ENCODE data around the gene MYH15.

Gene MYH15

DNA sequence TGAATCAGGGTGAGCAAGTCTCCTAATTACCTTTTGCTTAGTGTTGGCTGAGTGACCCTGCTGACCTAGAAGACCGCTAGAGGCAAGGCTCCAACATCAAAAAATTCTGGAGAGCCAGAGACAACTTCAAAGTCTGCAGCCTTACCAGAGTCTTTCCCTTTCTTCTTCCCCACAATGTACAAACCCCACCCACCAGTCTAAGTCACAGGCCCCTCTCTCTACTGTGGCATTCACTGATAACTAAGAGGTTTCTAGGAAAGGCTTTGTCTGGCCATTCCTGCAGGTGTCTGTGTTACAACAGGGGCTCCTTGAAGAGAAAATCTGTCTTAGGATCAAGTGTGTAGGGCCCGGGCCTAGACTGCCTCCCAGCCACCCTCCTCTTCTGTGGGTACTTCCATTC, 525 bp downstream of the MYH15 start:
- no peak for DNase-seq (ENCODE audit: low spot score)

DNA sequence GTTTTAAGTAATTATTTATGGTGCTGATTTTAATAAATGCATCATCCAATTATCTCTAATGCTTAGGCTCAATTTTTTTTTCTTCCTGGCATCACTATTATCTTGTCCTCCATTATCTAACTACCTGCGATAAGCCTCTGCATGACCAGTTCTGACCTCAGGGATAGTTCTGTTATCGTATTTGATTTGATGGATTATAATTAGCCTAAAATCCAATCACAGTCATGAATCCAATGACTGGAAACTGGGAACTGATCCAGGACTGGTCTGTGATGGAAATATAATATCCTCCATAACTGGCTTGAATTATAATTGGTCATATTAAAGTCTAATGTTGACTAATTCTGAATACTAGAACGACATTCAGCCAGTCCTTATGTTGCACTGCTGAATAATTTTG, 1.1 kb downstream of the MYH15 start:
- no peak for DNase-seq (ENCODE audit: low spot score)

GRCh38 chr3:108507902-108508301, 2.5 kb downstream of the MYH15 start:
- DNase-seq (ENCODE audit: low spot score), result no peak

DNA sequence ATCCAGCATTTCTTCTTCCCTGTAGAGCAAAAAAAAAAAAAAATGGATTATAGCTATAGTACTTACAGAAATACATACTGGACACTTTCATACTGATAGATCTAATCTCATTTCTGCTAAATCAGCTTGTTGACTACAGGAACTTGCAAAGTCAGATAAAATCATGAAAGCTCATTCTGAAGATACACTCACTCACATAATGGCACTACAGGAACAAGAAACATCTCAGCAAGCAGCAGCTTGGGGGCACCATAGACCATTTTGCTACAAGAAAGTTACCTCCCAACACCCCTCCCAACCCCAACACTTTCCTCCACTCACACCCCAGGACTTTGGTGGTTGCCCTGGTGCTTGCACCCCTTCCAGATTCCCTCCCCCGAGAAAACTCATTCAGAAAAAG, 4.6 kb downstream of the MYH15 start:
- no peak for DNase-seq (ENCODE audit: low spot score)

DNA sequence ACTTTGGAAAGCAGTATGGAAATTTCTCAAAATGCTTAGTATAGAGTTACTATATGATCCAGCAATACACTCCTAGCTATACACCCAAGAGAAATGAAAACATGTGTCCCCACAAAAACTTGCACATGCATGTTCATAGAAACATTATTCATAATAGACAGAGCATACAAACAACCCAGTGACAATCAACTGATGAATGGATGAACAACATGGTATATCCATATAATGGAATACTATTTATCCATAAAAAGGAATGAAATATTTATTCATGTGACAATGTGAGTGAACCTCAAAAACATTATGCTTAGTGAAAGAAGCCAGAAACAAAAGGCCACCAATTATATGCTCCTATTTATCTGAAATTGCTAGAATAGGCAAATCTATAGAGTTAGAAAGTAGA, 6.7 kb downstream of the MYH15 start:
- no peak for DNase-seq (ENCODE audit: low spot score)

- no peak for DNase-seq (ENCODE audit: low spot score)
Observed at GRCh38 chr3:108501535-108501934, 8.9 kb downstream of the MYH15 start.

DNA sequence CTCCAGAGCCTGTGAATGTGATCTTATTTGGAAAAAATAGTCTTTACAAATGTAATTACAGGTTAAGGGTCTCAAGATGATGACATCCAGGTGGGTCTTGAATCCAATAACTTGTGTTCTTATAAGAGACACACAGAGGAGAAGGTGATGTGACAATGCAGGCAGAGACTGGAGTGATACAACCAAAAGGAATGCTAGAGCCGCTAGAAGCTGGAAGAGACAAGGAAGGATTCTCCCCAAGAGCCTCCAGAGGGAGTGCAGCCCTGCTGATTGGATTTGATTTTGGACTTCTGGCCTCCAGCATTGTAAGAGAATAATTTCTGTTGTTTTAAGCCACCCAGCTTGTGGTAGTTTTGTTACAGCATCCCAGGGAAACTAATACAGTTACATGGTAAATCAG, 9.7 kb downstream of the MYH15 start:
- DNase-seq (ENCODE audit: low spot score), result no peak

DNA sequence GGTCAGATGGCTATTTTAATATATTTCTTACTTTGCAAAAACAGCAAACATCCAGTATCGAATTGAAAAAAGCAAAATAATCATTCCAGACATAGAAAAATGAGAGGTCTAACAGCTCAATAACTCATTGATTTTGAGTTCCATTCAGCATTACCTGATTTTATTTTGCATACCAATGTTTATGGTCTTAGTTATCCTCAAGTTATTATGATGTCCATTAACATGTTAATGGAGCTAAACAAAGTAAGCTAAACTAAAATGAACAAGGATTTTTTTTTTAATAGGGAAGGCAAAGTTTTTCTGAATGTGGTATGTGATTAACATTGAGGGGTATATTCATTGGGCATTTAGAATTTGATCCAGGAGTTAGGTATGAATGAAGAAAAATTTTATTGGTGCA, 13.1 kb downstream of the MYH15 start:
- DNase-seq (ENCODE audit: low spot score), result no peak

DNA sequence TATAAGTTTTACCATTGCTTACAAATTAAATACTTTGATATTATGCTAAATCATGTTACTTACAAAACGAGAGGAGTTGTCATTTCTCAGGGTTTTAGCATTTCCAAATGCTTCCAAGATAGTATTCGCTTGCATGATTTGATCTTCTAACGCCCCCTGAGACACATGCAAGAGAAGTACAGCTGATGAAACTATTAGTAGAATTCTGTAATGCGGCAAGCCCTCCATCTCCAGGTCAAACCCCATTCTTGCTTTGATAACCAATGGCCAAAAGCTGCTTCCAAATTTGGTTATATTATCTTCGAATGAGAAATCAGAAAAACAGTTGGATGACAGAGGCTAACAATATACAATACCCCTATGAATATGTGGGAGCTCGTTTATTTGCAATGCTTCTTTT, 14.7 kb downstream of the MYH15 start:
- DNase-seq (ENCODE audit: low spot score), result no peak

GRCh38 chr3:108494906-108495531, 15.4 kb downstream of the MYH15 start:
- DNase-seq (ENCODE audit: low spot score), result no peak

- peak; percentile 10 for DNase-seq (ENCODE audit: low spot score)
Observed at GRCh38 chr3:108493862-108494261, 16.5 kb downstream of the MYH15 start.

DNA sequence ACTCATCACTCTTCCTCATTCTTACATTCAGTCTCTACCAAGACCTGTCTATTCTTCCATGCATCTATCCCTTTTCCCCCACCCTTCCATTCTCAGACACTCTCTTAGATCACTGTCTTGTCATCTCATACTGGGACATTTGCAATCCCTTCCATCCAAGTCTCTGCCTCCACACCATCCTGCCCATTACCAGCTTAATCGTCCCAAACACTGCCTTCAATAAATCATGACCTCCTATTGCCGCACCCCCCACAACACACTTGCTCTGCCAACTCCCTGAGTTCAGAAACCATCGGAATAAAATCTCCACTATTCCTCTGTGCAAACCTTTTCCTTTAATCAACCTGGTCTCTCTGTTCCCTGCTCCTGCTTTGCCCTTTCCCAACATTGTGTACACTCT, 18.9 kb downstream of the MYH15 start:
- DNase-seq (ENCODE audit: low spot score), result no peak

- peak; percentile 49 for DNase-seq (ENCODE audit: low spot score)
Observed at GRCh38 chr3:108489776-108490175, 20.6 kb downstream of the MYH15 start.

- no peak for DNase-seq (ENCODE audit: low spot score)
Observed at GRCh38 chr3:108488631-108489030, 21.8 kb downstream of the MYH15 start.

GRCh38 chr3:108487439-108487838, 23.0 kb downstream of the MYH15 start:
- no peak for DNase-seq (ENCODE audit: low spot score)

DNA sequence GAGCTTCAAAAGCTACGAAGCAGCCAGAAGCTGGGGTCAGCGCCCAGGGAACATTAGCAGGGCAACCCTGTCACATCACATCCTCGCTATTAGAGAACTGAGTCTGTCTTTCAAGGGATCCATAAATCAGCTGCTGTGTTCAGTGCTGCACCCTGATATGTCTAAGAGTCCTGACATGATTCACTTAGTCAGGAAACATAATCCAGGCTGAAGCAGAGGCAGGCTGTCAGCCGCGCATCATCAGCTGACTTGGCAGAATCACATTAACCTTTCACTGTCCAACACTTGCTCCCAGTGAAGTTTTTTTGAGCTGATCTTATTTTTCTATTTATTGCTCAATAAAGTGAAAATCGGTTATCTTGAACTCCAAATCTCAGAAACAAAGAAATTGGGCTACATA, 23.5 kb downstream of the MYH15 start:
- no peak for DNase-seq (ENCODE audit: low spot score)

DNA sequence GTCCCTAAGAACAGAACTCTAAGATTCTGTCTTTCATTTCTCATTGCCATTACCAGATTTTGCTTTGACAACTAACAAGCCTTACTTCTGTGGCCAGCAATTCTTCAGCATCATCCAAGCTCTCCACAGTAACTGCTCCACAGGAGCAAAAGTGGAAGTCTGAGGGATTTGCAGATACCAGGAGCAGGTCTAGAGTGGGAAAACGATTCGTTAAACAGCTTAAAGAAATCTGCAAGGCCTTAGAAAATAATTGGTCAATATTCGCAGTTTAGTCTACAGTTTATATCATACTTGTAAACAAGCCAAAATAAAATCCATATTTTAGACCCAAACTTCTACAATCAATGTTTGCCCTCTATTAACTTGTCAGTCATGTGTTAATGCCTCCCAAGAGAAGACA, 24.1 kb downstream of the MYH15 start:
- DNase-seq (ENCODE audit: low spot score), result no peak

DNA sequence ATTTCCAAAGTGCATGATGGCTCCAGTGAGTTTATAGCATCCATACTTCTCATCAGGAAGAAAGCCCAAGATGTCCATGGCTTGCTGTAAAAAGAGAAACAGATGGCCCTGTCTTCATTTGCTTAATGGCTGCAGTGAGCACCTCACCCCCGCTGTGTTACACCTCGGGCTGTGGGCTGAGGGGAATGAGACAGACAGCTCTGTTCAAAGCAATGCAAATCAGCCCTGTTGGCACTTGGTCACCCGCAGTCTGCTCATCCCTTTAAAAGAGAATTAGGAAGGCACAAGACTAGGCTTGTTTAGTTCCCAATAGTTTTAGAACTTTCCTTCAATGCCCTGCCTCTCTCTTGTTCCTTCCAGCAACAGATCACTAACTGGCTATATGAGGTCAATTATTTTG, 25.2 kb downstream of the MYH15 start:
- no peak for DNase-seq (ENCODE audit: low spot score)

- no peak for DNase-seq (ENCODE audit: low spot score)
Observed at GRCh38 chr3:108479224-108479623, 31.2 kb downstream of the MYH15 start.

GRCh38 chr3:108477511-108478147, 32.8 kb downstream of the MYH15 start:
- peak; percentile 56 for DNase-seq (ENCODE audit: low spot score)

DNA sequence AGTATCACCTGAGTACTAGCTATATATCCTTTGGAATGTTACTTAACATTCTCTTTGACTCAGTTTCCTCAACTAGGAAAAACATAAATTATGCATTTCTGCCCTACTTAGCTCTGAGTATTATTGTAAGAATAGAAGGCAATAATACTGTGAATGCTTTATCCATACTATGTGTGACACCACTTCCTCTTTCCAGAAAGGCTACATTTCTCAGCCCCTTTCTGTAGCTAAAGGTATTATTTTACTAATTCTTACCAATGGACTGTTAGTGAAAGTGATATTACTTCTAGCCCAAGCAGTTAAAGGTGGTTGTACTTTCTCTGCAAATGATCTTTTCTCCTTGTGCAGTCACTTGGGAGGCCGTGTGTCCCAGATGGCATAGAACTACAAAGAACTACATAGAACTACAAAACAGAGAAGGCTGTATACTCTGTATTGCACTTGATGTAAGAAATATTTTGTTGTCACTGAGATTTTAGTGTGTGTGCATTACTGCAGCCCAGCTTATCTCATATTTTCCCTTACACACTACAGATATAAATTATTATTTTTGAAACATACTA, 35.1 kb downstream of the MYH15 start:
- DNase-seq (ENCODE audit: low spot score), result no peak

DNA sequence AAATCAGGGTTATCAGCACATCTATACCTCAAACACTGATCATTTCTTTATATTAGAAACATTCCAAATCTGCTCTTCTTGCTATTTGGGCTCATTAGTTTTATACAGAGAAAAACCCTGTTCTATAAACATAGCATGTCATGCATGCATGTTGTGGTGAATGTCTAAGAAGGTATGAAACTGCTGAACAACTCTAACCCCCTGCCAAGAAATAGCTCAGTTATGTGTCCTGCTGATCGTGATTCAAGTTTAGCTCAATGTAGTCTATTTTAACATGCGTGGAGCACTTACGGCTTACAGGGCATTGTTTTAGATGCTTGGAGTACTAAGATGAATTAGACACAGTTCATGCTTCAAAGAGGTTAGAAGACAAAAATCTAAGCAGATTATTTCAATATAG, 35.8 kb downstream of the MYH15 start:
- DNase-seq (ENCODE audit: low spot score), result no peak

- DNase-seq (ENCODE audit: low spot score), result no peak
Observed at GRCh38 chr3:108473711-108474110, 36.7 kb downstream of the MYH15 start.

GRCh38 chr3:108472001-108472591, 38.3 kb downstream of the MYH15 start:
- DNase-seq (ENCODE audit: low spot score), result peak; percentile 48

Data from SW480 (cell line).